Measurements from ENCODE around the gene TEX9.
"Not testable (repeated sequence)": the region's sequence is repeated elsewhere in the genome, so short reads cannot be mapped to it uniquely, and the experiment has no call there.

TEX9 gene

DNA sequence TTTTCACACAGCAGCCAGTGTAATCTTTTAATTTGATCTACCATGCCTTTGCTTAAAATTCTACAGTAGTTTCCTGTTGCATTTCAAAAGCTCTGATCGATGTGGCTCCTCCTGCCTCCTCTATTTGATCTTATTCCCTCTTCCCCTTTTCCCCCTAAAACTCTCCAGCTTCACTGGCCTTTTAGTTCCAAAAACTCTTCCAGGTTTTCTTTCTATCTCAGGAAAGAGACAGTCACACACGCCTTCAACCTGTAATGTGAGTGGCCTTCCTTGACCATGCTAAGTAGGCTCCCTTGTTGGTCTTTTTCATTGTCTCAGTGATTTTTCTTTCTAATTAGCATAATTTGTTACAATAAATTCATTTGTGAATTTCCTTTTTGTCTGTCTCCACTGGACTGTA, 985 bp downstream of the TEX9 start:
- DNase-seq (ENCODE audit: low read depth): no peak

DNA sequence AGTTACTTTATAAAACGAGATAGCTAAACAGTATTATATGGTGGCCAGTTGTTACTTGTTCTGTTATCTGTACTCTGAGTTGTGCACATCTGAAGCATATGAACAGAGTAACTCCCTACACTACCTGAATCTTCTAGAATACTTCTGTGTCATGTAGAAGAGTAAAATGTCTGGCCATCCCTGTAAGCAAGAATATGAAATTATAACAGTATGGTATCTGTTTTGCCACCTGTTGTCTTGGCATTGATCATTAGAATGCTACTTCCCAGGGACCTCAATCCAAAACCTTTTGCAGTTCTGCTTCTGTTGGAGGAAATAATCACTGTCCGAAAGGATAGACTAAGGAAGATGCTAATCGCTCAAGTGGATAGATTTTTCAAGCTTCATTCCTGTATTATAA, 1.9 kb downstream of the TEX9 start:
- DNase-seq (ENCODE audit: low read depth): no peak

DNA sequence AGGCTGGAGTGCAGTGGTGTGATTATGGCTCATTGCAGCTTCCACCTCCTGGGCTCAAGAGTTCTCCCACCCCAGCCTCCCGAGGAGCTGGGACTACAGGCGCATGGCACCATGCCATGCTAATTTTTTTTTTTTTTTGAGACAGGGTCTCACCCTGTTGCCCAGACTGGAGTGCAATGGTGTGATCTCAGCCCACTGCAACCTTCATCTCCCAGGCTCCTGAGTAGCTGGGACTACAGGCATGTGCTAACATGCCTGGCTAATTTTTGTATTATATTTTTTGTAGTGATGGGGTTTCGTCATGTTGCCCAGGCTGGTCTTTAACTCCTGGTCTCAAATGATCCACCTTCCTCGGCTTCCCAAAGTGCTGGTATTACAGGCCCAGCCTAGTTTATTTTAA, 4.0 kb downstream of the TEX9 start:
- no peak for DNase-seq (ENCODE audit: low read depth)

DNA sequence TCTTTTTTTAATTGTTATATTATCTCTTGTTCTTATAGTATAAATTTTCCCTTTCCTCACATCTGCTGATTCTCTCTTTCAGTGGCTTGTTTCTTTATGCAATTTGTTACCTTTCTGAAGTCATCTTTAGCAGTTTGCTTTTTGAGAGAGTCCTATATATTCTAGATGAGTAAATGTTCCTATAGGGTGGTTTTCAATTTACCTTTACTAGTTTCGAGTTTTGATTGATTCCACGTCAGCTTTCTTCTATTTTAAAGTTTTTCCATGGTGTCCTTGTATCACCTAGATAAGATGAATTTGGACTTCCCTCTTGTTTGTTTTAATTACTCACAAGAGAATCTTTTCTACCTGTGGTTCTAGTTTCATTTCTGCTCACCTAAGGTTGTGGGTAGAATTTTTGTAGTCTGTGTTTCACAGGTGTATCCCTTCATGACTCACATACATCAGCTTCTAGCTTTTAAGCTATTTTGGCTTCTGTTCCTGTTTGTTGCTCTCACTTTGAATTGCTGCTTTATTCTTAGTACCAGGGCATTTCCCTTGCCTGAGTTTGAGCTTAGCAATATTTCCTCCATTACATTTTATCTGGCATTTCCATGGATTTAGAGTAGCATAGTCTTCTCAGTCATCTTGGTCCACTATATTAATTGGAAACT, 6.4 kb downstream of the TEX9 start:
- no peak for DNase-seq (ENCODE audit: low read depth)

DNA sequence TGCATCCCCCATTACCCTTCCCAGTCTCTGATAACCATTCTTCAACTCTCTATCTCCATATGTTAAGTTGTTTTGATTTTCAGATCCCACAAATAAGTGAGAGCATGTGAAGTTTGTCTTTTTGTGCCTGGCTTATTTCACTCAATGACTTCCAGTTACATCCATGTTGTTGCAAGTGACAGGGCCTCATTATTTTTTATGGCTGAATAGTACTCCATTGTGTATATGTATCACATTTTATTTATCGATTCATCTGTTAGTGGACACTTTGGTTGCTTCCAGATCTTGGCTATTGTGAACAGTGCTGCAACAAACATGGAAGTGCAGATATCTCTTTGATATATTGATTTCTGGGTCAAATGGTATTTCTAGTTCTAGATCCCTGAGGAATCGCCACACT, 9.5 kb downstream of the TEX9 start:
- not testable (repeated sequence) for DNase-seq (ENCODE audit: low read depth)

DNA sequence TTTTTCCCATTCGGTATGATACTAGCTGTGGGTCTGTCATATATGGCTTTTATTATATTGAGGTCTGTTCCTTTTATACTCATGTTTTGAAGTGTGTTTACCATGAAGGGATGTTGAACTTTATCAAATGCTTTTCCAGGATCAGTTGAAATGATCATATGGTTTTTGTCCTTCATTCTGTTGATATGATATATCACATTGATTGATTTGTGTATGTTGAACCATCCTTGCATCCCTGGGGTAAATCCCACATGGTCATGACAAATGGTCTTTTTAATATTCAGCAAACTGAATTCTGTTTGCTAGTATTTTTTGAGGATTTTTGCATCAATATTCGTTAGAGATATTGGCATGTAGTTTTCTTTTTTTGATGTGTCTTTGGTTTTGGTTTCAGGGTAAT, 12.6 kb downstream of the TEX9 start:
- not testable (repeated sequence) for DNase-seq (ENCODE audit: low read depth)

DNA sequence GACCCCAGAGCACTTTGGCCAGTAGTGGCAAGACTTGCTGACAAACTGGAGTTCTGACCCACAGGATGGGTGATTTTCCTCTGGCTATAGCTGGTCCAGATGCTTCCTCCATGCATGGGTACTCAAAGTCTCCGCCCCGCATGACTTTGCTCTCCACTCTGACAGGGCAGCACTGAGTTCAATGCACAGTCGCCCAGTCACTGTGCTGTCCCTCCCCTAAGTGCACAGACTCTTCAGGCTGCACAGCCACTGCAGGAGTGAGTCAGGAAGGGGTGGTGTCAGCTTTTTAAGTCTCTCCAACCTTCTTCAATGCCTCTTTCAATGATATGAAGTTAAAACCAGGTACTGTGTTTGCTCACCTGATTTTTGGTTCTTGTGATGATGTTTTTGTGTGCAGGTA, 17.8 kb downstream of the TEX9 start:
- no peak for DNase-seq (ENCODE audit: low read depth)

DNA sequence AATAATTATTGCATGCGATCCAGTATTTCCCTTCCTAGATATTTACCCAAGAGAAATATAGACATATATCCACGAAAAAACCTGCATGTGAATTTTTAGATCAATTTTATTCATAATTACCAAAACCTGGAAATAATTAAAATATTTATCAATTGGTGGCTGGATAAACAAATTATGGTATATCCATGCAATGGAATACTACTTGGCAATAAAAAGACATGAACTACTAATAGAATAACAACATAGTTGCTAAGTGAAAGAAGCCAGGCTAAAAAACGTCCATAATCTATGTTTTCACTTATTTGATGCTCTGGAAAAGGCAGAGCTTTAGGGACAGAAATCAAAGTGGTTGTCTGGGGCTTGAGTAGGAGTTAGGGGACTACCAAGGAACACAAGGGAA, 20.7 kb downstream of the TEX9 start:
- DNase-seq (ENCODE audit: low read depth): no peak

DNA sequence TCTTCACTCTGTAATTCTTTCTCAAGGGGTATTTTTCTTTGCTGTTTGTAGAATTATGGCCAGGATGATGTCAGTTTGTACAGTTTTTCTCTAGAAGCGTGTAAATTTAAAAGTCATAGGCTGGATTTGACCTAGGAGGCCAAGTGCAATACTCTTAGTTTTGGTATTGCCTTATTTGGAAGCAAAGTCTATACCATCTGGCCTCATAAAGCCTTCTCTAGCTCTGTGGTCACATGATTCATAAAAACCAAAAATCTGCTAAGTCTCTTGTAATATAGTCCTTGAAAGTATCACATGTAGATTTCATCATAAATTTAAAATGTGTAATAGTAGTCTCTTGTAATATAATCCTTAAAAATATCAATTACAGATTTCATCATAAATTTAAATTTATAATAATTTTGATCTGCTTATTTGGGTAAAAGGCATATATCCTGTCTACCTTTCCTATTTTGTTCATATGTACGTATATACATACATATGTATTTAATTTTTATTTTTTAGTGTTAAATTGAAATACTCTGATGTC, 25.6 kb downstream of the TEX9 start:
- no peak for DNase-seq (ENCODE audit: low read depth)

DNA sequence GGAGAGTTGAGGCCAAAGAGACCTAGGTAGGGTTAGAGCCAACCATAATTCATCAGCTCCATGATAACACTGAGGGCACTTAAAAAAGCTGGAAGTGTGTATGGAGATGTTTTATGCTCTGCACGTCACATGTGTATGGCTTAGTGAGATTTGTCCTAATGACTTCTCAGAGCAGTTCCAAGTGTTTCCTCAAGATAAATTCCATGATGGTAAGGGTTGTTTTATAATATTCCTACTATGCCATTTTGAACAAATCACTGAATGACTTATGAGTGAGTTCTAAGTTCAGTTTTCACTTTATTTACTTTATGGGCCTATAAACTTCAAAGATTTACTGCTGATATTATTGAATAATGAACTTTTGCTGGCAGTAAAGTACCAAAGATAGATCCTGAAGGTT, 28.1 kb downstream of the TEX9 start:
- DNase-seq (ENCODE audit: low read depth): no peak

DNA sequence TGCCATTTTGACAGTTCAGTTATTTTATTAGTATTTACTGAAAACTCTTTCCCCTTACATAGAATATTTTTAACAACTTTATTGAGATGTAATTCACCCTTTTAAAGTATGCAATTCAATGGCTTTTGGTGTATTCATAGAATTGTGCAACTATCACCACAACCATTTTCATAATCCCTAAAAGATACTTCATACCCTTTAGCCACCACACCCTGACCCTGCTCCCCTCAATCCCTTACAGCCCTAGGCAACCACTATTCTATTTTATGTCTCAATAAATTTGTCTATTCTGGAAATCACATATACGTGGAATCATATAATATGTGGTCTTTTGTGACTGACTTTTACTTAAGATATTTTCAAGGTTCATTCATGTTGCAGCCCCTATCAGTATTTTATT, 29.7 kb downstream of the TEX9 start:
- no peak for DNase-seq (ENCODE audit: low read depth)

DNA sequence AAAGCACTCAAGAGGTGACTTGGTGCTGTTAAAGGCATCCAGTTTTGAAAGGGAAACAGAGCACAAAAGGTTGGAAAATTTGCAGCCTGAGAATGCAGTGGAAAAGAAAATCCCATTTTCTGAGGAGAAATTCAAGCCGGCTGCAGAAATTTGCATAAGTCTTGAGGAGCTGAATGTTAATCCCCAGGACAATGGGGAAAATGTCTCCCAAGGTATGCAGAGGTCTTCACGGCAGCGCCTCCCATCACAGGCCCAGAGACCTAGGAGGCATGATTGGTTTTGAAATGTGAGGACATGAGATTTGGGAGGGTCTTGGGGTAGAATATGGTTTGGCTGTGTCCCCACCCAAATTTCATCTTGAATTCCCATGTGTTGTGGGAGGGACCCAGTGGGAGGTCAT, 32.1 kb downstream of the TEX9 start:
- not testable (repeated sequence) for DNase-seq (ENCODE audit: low read depth)

DNA sequence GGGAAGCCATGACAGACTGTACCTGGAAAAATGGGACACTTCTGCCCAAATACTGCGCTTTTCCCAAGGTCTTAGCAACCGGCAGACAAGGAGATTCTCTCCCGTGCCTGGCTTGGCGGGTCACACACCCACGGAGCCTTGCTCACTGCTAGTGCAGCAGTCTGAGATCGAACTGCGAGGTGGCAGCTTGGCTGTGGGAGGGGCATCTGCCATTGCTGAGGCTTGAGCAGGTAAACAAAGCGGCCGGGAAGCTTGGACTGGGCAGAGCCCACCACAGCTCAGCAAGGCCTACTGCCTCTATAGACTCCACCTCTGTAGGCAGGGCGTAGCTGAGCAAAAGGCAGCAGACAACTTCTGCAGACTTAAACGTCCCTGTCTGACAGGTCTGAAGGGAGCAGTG, 34.0 kb downstream of the TEX9 start:
- DNase-seq (ENCODE audit: low read depth): not testable (repeated sequence)

DNA sequence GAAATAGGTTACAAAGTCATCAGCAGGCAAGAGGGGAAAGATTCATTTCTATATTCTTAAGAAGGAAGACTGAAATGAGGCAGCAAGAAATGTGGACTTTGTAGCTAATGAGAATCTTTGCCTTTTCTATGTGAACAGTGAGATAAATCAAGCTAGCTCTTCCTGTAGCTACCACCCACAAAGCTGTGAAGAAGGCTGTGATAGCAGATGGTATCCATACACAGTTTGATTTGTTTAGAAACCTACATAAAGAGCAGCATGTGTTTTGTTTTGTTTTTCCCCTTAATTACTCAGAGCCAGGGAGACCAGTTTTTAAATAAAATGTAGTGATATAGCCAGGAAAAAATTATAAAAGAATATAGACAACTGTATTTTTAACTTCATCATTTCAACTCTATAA, 45.5 kb downstream of the TEX9 start:
- DNase-seq (ENCODE audit: low read depth): no peak

DNA sequence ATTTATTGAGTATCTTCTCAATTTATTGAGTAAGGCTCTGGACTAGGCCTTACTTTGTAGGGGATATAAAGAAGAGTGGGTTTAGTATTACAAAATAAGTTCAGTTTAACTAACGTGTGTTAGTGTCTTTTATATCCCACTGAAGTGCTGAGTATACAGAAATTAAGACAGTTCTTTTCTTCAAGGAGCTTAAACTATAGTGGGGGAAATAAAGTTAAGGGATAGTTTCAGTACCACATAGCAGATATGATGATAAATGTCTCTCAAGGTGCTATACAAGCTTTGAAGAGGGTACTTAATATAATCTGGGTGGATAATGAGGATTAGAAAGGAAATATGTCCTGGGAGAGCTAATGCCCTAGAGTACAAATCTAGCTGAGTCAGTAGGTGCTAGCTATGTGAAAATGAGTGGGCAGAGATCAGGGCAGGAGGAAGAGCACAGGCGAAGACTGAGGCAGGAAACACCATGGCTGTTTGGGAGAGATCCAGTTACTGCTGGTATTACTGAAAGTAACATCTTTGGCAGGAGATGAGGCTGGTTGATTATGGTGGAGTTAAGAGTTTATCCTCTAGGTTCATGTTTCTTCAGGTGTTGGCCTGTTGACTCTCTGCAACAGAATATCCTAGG, 46.0 kb downstream of the TEX9 start:
- DNase-seq (ENCODE audit: low read depth): no peak

DNA sequence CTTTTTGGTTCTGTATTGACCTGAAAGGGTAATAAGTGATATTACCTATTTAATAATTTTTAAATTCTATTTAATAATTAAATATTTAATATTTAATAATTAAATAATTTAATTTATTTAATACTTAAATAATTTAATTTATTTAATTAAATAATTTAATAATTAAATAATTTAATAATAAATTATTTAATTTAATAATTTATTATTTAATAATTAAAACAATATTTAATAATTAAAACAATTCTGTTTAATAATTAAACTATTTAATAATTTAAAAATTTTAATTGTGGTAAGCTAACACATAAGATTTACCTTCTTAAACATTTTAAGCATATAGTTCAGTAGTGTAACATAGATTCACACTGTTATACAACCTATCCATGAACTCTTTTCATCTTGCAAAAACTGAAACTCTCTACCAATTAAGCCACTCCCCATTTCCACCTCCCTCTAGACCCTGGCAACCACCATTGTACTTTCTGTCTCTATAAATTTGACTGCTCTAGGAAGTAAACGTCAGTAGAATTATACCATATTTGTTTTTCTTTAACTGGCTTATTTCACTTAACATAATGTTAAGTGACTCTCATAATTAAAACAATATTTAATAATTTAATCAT, 48.0 kb downstream of the TEX9 start:
- DNase-seq (ENCODE audit: low read depth): not testable (repeated sequence)

DNA sequence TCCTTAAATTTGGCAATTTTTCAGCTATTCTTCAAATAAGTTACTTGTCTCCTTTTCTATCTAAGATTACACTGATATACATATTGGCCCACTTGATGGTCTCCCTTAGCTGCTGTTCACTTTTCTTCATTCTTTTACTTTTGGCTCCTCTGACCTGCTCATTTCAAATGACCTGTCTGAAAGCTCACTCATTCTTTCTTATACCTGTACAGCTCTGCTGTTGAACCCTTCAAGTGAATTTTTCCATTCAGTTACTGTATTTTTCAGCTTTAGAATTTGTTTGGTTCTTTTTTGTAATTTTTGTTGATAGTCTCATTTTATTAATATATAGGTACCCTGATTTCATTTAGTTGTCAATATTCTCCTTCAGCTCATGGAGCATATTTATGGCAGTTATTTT, 60.0 kb downstream of the TEX9 start:
- DNase-seq (ENCODE audit: low read depth): no peak

DNA sequence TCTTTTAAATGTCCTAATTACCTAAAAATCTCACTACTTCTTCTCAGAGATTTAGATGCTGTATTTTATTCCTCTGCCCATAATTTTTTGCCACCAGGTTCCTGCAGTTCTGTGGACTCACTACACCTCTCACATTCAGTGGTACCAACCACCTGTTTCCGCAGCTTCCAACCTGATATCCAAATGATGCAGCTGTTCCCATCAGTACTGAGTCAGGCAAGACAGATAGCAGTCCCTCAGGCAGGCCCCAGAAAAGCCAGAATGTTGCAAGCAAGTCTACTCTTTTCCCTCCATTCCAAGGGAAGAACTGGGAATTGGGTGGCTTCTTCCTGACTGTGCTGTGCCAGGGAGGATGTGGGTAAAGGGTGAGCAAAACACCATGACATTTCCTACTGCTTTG, 60.8 kb downstream of the TEX9 start:
- no peak for DNase-seq (ENCODE audit: low read depth)

DNA sequence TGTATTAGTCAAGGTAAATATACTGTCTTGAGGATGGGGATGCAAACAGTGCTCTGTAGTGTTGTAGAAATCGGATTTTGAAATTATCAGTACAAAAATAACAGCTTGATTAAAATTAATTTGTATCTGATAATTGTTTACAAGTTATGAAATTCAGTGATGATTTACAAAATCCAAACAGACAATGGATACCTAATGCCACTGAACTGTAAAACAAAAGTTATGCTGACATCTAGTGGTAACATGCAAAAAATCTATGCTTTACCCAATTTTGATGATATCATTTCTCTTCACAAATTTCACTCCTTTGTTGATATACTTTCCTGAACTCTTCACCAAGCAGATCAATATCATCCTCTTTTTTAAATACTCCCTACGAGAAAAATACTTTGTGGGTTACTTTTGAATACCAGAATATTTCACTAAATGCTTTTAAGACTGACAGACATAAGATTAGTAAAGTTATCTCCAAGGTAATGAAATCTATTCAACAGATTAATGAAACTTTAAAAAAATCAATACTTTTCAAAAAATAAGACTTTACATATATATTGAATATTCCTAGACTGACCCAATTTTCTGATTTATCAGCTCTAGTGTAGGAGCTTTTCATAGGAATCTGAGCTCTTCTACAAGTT, 63.7 kb downstream of the TEX9 start:
- peak; percentile 26 for DNase-seq (ENCODE audit: low read depth)

DNA sequence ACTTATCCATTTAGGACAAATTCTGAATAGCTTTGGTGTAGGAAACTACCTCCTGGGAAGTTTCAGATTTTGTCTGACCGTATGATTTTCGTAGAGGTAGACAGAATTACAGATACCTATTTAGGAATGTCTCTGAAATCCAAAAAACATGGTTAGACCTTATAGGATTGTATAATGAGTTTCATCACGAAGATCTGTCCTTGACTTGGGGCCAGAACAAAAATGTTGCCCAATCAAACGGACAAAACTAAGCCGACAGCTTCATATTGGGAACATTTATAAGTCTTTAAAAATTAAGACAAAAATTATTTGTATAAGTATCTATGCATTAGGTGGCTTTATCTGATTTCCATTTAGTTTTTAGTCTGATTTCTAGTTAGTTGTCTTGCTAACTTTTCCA, 67.1 kb downstream of the TEX9 start:
- no peak for DNase-seq (ENCODE audit: low read depth)

DNA sequence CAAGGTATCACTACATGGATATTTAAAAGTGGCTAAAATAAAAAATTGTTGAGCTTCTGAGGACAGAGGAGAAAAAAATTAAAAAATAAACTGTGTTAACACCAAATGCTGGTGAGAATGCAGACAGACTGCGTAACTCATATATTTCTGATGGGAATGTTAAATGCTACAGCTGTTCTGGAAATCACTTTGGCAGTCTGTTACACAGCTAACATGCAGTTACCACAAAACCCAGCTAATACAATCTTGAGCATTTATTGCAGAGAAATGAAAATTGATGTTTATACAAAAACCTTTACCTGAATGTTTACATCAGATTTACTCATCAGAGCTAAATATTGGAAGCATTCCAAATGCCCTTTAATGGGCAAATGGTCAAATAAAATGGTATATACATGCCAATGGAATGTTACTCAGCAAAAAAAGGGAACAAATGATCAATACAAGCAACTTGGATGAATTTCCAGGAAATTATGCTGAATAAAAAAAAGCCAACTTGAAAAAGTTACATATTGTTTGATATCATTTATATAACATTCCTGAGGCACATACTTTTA, 75.1 kb downstream of the TEX9 start:
- DNase-seq (ENCODE audit: low read depth): no peak

DNA sequence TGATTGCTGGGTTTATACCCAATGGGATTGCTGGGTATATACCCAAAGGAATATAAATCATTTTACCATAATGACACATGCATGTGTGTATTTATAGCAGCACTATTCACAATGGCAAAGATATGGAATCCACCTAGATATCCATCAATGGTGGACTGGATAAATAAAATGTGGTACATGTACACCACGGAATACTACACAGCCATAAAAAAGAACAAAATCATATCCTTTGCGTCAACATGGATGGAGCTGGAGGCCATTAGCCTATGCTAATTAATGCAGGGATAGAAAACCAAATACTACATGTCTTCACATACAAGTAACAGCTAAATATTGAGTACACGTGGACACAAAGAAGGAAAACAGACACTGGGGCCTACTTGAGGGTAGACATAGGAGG, 77.1 kb downstream of the TEX9 start:
- DNase-seq (ENCODE audit: low read depth): no peak

DNA sequence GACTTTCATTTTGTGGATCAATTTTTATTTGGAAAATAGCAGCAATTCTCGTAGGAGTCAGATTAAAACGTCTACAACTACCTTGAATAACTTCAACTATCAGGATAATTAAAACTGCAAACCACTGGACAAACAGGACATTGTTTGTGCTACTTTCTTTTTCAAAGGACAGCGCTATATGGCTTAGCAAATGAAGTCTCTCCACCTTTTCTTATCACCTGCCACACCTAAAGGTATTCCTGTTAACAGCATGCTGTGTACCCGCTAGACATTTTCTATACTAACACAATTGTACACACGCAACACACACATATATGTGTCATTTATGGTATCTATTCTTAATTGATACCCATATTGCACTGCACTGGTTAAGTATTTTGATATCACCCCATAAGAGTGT, 80.5 kb downstream of the TEX9 start:
- DNase-seq (ENCODE audit: low read depth): no peak

All from stromal cell of bone marrow (primary cell).